ENCODE data around the gene NDUFB10.

DNA sequence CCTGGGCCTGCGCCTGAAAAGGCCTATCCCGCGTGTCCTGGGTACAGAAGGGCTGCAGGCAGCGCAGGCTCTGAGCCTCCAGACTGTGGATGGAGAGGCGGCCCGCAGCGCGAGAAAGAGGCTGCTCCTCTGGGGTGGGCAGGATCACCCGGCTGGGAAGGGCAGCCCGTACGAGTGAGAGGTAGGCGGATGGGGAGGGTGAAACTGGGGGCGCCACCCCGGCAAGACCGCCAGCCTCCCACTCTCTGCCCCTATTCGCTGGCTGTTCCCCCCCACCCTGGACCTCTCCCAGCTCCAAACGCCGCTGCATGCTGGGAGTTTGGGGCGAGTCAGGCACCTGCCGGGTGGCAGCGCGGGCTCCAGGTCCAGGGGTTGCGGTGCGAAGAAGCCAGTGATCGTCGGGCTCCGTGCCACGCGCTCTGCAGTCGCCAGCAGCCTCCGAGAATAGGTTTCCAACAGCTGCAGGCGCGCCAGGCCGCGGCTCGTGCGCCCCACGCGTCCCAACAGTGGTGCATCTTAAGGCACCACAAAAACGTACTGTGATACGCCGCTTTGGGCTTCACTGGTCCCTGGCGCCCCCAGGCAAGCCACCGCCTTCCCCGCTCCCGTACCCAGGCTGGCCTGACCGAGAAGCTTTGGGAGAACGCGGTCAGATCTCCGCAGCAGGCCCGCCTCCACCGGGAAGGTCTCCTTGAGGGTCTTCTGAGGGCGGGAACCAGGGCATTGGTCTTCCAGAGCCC is 20.9 kb downstream of the NDUFB10 start:
- TF ChIP-seq, protein P1, sequence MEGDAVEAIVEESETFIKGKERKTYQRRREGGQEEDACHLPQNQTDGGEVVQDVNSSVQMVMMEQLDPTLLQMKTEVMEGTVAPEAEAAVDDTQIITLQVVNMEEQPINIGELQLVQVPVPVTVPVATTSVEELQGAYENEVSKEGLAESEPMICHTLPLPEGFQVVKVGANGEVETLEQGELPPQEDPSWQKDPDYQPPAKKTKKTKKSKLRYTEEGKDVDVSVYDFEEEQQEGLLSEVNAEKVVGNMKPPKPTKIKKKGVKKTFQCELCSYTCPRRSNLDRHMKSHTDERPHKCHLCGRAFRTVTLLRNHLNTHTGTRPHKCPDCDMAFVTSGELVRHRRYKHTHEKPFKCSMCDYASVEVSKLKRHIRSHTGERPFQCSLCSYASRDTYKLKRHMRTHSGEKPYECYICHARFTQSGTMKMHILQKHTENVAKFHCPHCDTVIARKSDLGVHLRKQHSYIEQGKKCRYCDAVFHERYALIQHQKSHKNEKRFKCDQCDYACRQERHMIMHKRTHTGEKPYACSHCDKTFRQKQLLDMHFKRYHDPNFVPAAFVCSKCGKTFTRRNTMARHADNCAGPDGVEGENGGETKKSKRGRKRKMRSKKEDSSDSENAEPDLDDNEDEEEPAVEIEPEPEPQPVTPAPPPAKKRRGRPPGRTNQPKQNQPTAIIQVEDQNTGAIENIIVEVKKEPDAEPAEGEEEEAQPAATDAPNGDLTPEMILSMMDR (conservative IDR thresholded peaks at IDR 0.05): no peak
- TF ChIP-seq EZH2 (IDR thresholded peaks at IDR 0.05; ENCODE audit: low read depth): no peak
